CD4-positive, alpha-beta T cell treated with Interleukin-17A for 4 hours (primary cell): Measurements from ENCODE around the gene PRKCE.

Source experiments
- DNase-seq: peaks from one replicate; pipeline ENCODE4 v3.0.0-alpha.2; 2020; ENCODE audit warnings: mixed read lengths

The PRKCE gene

GRCh38 chr2:45950606-45951005, 299.1 kb downstream of the PRKCE start:
- DNase-seq = no peak

- DNase-seq = no peak
These were observed 299.7 kb downstream of the PRKCE start for GRCh38 chr2:45951025-45951727.

- no peak for DNase-seq
These were observed 301.1 kb downstream of the PRKCE start for GRCh38 chr2:45952591-45952990.

GRCh38 chr2:45953376-45954027, 302.0 kb downstream of the PRKCE start:
- DNase-seq = no peak

GRCh38 chr2:45954233-45954850, 302.9 kb downstream of the PRKCE start:
- no peak for DNase-seq

- no peak for DNase-seq
These were observed 306.2 kb downstream of the PRKCE start for GRCh38 chr2:45957533-45958227.

- no peak for DNase-seq
These were observed 308.8 kb downstream of the PRKCE start for GRCh38 chr2:45960057-45960863.

- no peak for DNase-seq
These were observed 310.9 kb downstream of the PRKCE start for GRCh38 chr2:45962177-45962921.

- DNase-seq = no peak
These were observed 312.3 kb downstream of the PRKCE start for GRCh38 chr2:45963816-45964215.

GRCh38 chr2:45964223-45964841, 312.9 kb downstream of the PRKCE start:
- DNase-seq = peak; percentile 17

- DNase-seq = no peak
These were observed 313.4 kb downstream of the PRKCE start for GRCh38 chr2:45964906-45965305.

GRCh38 chr2:45965871-45966498, 314.5 kb downstream of the PRKCE start:
- DNase-seq = no peak

- DNase-seq = no peak
These were observed 317.6 kb downstream of the PRKCE start for GRCh38 chr2:45968946-45969584.

- DNase-seq = no peak
These were observed 322.0 kb downstream of the PRKCE start for GRCh38 chr2:45973426-45973825.

- no peak for DNase-seq
These were observed 322.6 kb downstream of the PRKCE start for GRCh38 chr2:45974056-45974455.

GRCh38 chr2:45974762-45975408, 323.4 kb downstream of the PRKCE start:
- DNase-seq = no peak

GRCh38 chr2:45975752-45976517, 324.5 kb downstream of the PRKCE start:
- no peak for DNase-seq

GRCh38 chr2:45978302-45978859, 326.9 kb downstream of the PRKCE start:
- DNase-seq = no peak

- no peak for DNase-seq
These were observed 327.6 kb downstream of the PRKCE start for GRCh38 chr2:45979065-45979464.
